Glomerular endothelial cell (primary cell): ENCODE measurements around the gene CDC42EP5. TPM values are rescaled to one million over a fixed set of nuclear protein-coding genes. Genes with fewer than 3 reads are reported as not detected.

Experiments
- DNase-seq: peaks from one replicate; pipeline ENCODE4 v3.0.0-alpha.2; 2011; ENCODE audit warnings: low read depth, low spot score; ENCODE audit errors: extremely low read depth
- total RNA-seq: library from RNA; depleted of rRNA; stranded (reverse); fragments of >200 nt; gene quantifications from 2 replicates; pipeline ENCODE4 v1.2.3, GENCODE V29; 2015

Gene CDC42EP5
- total RNA-seq, 1 donor from 2014 or later = 172 TPM

- DNase-seq = no peak
Observed at GRCh38 chr19:54428323-54429175, 44.5 kb downstream of the CDC42EP5 start.

DNA sequence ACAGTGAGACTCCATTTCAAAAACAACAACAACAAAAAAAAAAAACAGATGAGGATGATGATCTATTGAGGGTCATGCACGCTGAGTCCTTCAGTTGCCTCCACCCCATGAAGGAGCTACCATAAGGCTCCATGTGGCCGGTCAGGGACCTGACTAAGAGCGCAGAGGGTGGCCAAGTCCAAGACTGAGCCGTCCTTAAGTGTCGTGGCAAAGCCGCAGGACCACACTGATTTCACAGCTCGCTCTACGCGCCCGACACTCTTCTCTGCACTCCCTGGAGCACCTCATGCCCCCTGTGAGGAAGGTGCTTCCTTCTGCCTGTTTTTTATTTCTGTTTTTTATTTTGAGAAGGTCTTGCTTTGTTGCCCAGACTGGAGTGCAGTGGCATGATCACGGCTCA lies 45.5 kb downstream of the CDC42EP5 start:
- no peak for DNase-seq

- DNase-seq = no peak
Observed at GRCh38 chr19:54426291-54426931, 46.7 kb downstream of the CDC42EP5 start.

GRCh38 chr19:54425382-54425723 lies 47.7 kb downstream of the CDC42EP5 start:
- no peak for DNase-seq

DNA sequence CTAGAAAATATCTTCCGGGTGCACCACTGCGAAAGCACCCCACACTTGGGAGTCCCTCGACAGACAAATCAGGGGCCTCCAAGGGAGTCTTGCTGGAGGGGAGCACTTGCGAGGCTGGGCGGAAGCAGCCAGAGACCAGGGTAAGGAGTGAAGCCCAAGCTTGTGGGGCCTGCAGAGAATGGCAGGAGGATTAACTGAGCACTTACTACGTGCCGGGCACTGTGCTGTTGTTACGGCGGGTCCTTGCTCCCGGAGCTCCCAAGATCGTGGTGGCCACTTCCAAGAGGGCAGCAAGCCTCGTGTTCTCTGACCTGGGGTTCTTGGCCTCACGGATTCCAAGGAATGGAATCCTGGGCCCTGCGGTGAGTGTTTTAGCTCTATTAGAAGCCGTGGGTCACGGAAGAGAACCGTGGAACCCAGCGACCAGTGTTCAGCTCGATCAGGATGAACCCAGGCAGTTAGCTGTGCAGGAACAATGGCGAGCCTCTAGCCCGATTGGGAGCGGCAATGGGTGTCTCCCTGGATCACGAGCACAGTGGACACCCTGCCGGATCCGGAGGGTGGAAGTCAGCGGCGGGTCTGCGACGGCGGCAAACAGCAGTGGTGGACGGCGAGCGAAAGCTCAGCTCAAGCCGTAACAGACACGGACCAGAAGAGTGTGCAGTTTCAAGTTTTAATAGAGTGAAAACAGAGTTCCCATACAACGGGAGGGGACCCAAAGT lies 48.3 kb downstream of the CDC42EP5 start:
- no peak for DNase-seq

- DNase-seq = no peak
Observed at GRCh38 chr19:54424201-54424600, 48.9 kb downstream of the CDC42EP5 start.

DNA sequence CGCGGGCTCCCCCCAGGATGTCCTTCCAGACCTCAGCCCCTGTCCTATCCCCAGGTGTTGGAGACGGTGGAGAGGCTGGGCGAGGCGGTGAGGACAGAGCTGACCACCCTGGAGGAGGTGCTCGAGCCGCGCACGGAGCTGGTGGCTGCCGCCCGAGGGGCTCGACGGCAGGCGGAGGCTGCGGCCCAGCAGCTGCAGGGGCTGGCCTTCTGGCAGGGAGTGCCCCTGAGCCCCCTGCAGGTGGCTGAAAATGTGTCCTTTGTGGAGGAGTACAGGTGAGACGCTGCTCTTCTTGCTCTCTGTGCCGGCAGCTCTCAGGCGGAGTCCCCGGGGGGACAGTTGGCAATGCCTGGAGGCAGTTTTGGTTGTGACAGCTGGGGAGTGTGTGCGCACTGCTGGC lies 51.0 kb downstream of the CDC42EP5 start:
- no peak for DNase-seq

GRCh38 chr19:54421521-54421920 lies 51.6 kb downstream of the CDC42EP5 start:
- no peak for DNase-seq

DNA sequence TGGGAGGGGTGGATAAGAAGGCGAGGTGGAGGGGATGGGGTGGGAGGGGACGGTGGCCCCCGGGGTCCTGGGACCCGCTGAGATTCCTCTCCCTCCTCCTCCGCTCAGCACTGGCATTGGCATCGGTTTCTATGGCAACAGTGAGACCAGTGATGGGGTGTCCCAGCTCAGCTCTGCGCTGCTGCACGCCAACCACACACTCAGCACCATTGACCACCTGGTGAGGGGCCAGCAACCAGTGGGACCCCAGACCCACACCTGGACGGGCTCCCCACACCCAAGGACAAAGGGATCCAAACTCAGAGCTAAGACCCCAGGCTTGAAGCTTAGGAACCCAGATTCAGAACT lies 52.0 kb downstream of the CDC42EP5 start:
- no peak for DNase-seq

GRCh38 chr19:54420383-54421168 lies 52.5 kb downstream of the CDC42EP5 start:
- no peak for DNase-seq

GRCh38 chr19:54420068-54420382 lies 53.1 kb downstream of the CDC42EP5 start:
- DNase-seq = no peak

DNA sequence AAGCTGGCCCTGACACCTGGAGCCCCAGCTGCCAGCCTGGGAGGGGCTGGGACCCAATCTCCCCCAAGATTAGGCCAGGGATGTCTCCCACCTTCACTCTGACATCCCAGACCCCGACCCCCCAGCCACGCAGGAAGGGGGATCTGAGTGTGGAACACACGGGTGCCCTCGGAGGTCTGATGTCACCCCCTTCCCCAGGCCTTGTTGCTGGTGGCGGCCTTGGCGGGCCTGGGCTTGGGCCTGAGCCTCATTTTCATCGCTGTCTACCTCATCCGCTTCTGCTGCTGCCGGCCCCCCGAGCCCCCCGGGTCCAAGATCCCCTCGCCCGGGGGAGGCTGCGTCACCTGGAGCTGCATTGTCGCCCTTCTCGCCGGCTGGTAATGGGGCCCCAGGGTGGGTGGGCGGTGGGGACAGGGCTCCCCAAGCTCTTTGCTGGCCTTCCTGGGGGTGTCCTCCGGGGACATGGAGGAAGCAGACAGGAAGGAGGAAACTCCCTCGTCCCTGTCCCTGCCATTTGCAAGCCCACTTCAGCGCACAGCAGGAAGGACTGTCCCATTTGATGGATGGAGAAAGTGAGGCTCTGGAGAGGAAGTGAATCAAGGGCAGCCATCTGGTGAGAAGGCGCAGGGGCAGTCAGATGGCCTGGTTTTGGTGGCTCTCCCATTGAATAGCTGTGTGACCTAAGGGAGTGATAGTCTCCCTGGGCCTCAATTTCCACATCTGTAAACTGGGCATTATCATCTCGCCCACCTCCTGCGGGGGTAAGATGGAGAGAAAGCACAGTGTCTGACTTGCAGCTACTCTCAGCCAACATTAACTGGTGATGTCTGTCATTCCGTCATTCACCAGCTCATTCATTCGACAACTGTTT lies 53.9 kb downstream of the CDC42EP5 start:
- no peak for DNase-seq

DNA sequence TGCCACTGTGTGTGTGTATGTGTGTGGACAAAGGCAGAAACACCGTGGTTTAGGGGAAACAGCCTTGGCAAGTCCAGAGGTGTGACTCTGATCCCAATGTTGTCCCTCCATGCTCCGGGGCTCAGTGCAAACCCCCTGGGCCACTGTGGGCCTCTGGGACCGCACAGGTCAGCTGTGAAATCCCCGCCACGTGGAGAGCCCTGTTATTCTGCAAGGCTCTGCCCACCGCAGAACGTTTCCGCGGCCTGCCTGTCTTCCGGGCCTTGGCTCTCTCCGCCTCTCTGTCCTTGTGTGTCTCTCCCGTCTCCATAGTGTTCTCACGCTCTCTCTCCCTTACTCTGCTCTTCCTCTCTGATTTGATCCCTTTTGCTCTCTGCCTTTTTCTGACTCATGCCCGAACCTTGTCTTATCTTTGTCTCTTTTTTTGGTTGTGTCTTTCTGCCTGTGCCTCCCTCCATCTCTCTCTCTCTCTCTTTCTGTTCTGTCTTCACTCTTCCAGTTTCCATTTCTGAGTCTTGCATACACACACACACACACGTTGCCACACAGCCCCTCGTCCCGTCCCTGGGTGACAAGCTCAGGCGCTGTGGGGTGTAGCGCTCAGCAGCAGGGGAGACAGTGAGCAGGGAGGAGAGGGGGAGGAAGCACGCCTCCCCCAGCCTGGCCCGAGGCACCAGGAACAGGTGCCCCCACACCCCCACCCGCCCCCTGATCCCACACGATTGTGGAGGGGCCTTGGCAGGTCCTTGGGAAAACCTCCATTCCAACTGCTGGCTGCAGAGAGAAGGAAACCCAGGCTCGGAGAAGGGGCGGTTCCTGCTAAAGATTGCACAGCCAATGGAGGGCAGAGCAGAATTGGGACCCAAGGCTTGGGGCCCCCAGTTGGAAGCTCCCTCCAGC lies 54.8 kb downstream of the CDC42EP5 start:
- no peak for DNase-seq

- no peak for DNase-seq
Observed at GRCh38 chr19:54416695-54417491, 56.2 kb downstream of the CDC42EP5 start.

- DNase-seq = no peak
Observed at GRCh38 chr19:54415901-54416673, 57.0 kb downstream of the CDC42EP5 start.

- no peak for DNase-seq
Observed at GRCh38 chr19:54415208-54415900, 57.7 kb downstream of the CDC42EP5 start, which contains the start of gene TTYH1. TSS of gene TTYH1 (plus strand) at chr19:54415464. CDS start at chr19:54415553, 89 bp downstream.
